ENCODE results near the gene CD300LF.

CD300LF gene

GRCh38 chr17:74729866-74730265 lies 17.1 kb upstream of the CD300LF start:
- DNase-seq (ENCODE audit: low read depth) = no peak

GRCh38 chr17:74729368-74729767 lies 16.6 kb upstream of the CD300LF start:
- DNase-seq (ENCODE audit: low read depth) = no peak

GRCh38 chr17:74728702-74729075 lies 16.0 kb upstream of the CD300LF start:
- no peak for DNase-seq (ENCODE audit: low read depth)

GRCh38 chr17:74728033-74728701 lies 15.4 kb upstream of the CD300LF start:
- DNase-seq (ENCODE audit: low read depth) = no peak

GRCh38 chr17:74725111-74725510 lies 12.4 kb upstream of the CD300LF start:
- no peak for DNase-seq (ENCODE audit: low read depth)

- no peak for DNase-seq (ENCODE audit: low read depth)
These were observed 11.2 kb upstream of the CD300LF start for GRCh38 chr17:74723891-74724290.

- DNase-seq (ENCODE audit: low read depth) = no peak
These were observed 10.1 kb upstream of the CD300LF start for GRCh38 chr17:74722782-74723181.

- DNase-seq (ENCODE audit: low read depth) = no peak
These were observed 7.8 kb upstream of the CD300LF start for GRCh38 chr17:74720506-74720905.

GRCh38 chr17:74715144-74715543 lies 2.4 kb upstream of the CD300LF start:
- DNase-seq (ENCODE audit: low read depth) = no peak

- DNase-seq (ENCODE audit: low read depth) = no peak
These were observed 540 bp upstream of the CD300LF start for GRCh38 chr17:74713171-74713755.

GRCh38 chr17:74712301-74712700 lies 422 bp downstream of the CD300LF start:
- no peak for DNase-seq (ENCODE audit: low read depth)

- no peak for DNase-seq (ENCODE audit: low read depth)
These were observed 1.5 kb downstream of the CD300LF start for GRCh38 chr17:74711058-74711824.

GRCh38 chr17:74704544-74704943 lies 8.2 kb downstream of the CD300LF start:
- DNase-seq (ENCODE audit: low read depth) = no peak

GRCh38 chr17:74703311-74703710 lies 9.4 kb downstream of the CD300LF start:
- DNase-seq (ENCODE audit: low read depth) = no peak

GRCh38 chr17:74702116-74702871 lies 10.4 kb downstream of the CD300LF start:
- DNase-seq (ENCODE audit: low read depth) = no peak

GRCh38 chr17:74699236-74699635 lies 13.5 kb downstream of the CD300LF start:
- DNase-seq (ENCODE audit: low read depth) = no peak

- no peak for DNase-seq (ENCODE audit: low read depth)
These were observed 14.7 kb downstream of the CD300LF start for GRCh38 chr17:74698069-74698468.

GRCh38 chr17:74697515-74697914 lies 15.2 kb downstream of the CD300LF start:
- no peak for DNase-seq (ENCODE audit: low read depth)

- DNase-seq (ENCODE audit: low read depth) = no peak
These were observed 17.1 kb downstream of the CD300LF start for GRCh38 chr17:74695629-74696028.

- no peak for DNase-seq (ENCODE audit: low read depth)
These were observed 18.6 kb downstream of the CD300LF start for GRCh38 chr17:74694081-74694480.

GRCh38 chr17:74691151-74691550 lies 21.6 kb downstream of the CD300LF start:
- DNase-seq (ENCODE audit: low read depth) = no peak

- DNase-seq (ENCODE audit: low read depth) = no peak
These were observed 22.3 kb downstream of the CD300LF start for GRCh38 chr17:74690409-74690825.

GRCh38 chr17:74687886-74688285 lies 24.8 kb downstream of the CD300LF start:
- DNase-seq (ENCODE audit: low read depth) = no peak

Data from stimulated activated CD8-positive, alpha-beta memory T cell treated with anti-CD3 and anti-CD28 coated beads, Interleukin-7, amount 100 ng/mL, for 24 hours (primary cell).